ENCODE data around the gene TOM1.
A peak's percentile ranks its signal among the peaks of the same experiment; 100 is the strongest.

TOM1 gene

DNA sequence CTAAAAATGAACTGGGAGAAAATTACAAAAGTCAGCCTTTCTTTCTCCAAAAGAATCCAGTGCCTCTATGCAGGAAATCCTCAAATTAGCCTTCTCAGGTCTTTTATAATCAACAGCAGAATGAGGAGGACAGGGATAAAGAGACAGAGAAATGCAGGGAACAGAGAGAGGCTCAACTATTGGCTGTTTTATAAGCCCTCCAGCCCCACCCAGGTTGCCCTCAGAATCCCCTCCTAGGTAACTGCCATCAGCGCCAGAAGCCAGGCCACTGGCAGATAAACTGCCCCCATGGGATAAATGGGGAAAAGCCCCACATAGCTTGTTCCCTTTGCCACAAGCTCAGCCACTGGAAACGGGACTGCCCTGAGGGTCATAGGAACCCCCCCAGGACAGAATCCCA is 70.3 kb downstream of the TOM1 start:
- no peak for DNase-seq (ENCODE audit: low spot score)

DNA sequence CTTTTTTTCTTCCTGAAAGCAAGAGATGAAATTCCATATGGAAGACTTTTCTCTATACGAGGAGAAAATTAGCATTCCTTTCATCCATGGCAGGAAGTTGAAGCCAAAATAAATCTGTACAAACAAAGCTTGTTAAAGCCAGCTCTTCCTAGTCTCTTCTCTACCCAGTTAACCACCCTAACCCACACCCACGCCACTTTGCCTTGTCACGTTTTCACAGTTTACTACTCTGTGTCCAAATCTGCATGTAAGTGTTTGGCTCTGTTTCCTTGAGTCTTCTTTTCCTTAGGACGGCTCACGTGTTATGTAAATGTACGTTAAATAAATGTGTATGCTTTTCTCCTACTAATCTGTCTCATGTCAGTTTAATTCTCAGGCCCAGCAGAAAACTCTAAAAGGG is 74.1 kb downstream of the TOM1 start:
- no peak for DNase-seq (ENCODE audit: low spot score)

DNA sequence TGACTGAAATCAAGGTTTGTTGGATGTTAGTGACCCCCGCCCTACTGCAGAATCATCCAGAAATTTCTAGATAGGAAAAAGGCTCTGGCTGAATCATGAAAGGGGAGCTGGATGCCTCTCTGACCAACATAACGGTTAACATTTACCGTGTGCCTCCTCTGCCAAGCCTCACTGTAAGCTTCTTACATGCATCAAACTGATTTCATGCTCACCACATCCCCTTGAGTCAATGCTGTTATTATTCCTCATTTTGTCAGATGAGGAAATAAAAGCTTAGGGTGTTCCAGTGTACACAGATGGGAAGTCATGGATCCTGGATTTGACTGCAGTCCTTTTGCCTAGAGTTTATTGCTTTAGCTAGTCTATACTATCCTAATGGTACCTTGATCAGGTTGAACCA is 75.3 kb downstream of the TOM1 start:
- DNase-seq (ENCODE audit: low spot score), result no peak

DNA sequence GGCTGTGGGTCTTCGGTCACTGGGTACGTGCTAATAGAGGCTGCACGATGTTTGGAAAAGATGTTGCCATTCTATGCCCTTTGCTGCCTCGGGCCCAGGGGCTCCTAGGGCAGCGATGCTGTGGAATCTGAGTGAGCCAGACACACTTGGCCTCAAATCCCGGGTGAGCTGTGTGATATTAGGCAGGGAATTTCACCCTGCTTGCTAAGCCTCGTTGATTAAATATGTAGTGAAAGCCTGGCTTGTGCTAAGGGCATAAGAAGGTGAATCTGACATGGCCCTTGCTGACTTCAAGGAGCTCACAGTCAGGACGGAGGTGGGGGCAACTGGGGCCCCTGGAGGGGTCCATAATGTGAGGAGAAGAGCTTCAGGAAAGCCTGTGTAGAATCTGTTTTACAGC is 75.8 kb downstream of the TOM1 start:
- no peak for DNase-seq (ENCODE audit: low spot score)

DNA sequence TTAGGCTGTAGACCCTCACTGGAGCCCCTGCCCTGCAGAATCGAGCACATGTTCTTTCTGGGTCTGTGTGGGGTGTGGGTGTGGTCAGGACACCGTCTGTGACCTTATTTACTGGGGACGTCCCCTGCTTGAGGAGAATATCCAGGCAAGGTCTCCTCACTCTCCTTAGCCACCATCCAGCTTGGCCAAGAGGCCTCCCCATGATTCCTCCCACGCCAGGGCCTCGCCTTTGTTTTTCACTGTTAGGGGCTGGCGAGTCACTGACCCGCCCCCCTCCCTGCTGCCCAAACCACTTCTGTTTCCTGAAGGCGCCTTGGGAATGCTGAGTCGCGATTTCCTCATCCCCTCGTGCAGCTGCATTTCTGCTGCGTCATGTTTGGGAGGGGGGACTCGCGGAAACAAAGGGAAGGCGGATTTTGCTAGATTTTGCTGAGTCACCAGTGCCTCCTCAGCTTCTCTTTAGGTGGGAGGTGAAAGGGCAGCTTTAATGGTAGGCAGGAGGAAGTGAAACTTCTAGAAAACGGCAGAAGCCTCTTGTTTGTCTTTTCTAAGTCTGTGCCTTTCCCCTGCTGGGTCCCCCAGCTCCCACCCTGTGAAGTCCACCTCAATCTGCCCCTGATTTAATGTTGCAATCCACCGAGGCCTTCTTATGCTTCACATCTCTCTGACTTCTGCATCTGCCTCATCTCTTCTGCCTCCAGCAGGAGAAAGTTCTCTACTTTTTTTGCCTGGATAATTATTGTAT is 77.2 kb downstream of the TOM1 start:
- DNase-seq (ENCODE audit: low spot score), result peak; percentile 73

DNA sequence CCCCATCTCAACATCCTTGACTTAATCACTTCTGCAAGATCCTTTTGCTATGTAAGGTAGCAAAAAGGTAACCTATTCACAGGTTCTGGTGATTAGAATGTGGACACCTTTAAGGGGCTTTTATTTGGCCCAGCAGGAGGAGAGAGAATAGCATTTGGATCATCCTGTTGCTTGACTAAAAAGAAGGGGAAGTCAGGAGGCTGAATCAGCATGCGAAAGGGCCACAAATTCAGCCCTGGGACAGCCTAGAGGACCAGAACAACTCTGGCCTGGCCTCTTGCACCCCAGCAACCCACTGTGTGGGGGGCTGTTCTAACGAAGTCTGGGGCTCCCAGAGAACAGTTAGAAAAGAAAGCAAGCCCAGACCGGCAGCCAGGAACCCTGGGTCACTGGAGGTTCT is 78.0 kb downstream of the TOM1 start:
- DNase-seq (ENCODE audit: low spot score), result no peak

DNA sequence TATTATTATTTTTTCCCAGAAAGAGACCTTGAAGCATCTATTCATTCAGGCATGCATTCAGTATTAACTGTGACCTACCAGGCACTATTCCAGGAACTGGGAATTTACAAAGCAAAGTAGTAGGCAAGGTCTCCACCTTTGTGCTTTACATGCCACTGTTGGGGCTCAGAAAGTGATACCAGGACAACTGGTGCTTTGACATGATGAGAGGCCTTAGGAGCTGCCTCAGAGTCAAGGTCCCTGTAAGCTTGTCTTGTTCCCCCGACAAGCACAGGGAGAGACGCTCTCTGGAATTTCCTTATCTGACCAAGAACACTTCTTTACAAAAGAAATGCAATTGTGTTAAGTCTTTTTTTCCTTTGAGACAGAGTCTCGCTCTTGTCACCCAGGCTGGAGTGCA is 78.9 kb downstream of the TOM1 start:
- no peak for DNase-seq (ENCODE audit: low spot score)

DNA sequence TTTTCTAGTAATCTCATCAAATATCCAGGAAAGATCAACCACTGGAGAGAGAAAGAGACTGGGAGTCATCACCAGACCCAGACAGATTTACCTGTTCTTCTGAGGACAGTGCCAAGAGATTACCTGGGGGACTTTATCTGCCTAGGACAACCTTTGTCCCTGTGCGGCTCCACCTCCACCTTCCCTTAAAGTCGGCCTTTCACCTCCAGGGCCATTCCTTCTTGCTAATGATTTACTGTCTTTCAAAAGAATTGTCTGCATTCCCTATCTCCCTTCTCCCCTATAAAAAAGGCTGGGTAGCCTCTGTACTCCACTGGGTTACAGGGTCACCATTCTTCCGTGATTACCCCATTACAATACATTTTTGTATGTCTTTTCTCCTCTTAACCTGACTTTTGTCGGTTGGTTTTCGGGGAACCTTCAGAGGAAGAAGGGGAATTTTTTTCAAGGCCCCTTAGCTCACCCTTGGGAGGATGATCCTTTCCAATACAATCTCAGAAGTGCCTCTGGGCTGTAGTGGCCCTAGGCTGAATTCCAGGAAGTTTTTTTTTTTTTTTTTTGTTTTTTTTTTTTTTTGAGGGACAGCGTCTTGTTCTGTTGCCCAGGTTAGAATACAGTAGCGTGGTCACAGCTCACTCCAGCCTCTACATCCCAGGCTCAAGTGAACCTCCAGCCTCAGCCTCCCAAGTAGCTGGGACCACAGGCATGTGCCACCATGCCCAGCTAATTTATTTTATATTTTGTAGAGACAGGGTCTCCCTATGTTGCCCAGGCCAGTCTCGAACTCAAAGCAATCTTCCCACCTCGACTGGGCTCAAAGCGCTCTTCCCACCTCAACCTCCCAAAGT is 79.7 kb downstream of the TOM1 start:
- no peak for DNase-seq (ENCODE audit: low spot score)

DNA sequence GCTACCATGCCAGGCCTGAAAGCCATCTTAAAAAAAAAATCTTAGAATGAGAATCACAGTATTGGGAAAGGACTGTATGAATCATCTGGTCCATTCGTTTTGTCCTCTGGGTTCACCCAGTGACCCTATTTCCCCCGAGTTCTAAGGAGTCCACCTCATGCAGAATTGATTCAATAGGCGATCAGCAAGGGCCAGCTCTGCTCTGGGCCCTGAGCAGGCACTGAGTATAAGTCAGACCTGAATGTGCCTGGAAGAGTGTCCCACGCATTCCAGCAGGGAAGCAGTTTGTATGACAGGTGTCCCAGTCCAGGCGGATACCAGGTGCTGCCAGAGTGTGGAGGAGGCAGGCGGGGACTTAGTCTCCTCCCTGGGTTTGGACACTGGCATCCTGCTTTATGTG is 80.3 kb downstream of the TOM1 start:
- DNase-seq (ENCODE audit: low spot score), result no peak

DNA sequence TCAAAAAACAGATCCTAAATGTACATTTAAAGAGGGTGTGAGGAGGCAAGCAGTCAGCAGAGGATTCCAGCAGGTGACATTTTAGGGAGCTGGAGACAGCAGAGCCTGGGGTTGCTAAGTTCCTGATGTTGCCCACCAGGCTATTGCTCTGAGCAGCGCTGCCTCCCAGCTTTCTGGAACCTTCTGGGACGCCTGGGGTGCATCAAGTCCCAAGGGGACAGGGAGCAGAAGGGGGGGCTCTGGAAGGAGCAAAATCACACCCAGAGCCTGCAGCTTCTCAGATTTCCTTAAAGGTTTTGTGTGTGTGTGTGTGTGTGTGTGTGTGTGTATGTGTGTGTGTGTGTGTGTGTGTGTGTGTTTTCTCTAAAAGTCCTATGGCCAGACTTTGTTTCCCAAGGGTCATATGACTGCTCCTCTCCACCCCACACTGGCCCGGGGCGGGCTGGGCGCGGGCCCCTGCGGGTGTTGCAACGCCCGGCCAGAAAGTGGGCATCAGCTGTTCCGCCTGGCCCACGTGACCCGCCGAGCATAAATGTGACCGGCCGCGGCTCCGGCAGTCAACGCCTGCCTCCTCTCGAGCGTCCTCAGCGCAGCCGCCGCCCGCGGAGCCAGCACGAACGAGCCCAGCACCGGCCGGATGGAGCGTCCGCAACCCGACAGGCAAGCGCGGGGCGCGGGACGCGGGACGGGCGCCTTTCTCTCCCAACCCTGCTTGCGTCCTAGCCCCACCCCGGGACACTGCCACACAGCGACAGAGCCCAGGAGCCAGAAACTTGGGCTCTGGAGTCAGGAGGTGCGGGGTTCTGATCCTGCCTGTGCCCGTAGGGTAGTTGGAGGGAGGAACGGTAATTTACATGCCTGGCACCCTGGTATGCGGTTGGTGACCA is 81.1 kb downstream of the TOM1 start, which contains the start of gene HMOX1:
Gene HMOX1 (plus strand): TSS at position 560 of the 887 bp plus-strand sequence. CDS start 78 bp downstream, at position 638.
- DNase-seq (ENCODE audit: low spot score), result peak; percentile 64

DNA sequence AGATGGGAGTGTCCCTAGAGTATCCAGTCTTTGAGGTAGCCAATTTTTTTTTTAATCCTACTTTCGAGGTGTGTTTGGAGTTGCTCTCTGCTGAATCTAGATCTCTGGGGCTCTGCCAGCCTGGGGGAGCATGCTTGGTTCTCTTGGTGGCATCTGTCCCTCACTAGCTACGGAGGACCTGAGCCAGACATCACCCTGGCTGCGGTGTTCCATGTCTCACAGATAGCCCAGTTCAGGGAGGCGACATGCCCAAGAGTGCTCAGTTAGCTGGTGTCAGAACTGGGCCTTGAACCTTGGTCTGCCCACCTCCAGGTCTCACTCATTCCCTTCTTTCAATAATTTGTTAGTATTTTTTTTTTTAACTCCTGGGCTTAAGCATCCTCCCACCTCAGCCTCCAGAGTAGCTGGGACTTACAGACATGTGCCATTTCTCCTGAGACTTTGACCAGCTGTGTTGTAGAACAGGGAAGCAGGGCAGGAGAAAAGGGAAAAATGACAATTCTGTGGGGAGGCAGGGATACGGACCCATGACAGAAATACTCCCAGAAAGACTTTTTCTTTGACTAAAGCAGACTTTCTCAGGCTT is 81.8 kb downstream of the TOM1 start:
- no peak for DNase-seq (ENCODE audit: low spot score)

DNA sequence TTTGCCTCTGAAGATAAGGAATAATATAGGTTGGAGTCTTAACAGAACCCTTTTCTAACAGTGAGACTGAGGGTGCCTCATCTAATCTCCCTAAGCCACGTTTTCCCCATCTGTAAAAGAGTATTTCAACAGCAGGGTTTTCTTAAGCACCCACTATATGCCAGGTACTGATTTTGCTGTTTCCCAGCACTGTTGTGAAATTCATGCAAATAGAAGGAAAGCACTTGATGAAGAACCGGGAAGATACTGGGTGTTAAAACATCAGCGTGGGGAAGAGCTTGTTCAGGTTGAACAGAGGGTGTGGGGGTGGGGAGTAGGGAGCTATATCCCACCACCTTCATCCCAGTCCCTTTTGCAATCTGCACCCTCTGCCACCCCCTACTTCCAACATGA is 84.0 kb downstream of the TOM1 start:
- DNase-seq (ENCODE audit: low spot score), result no peak

DNA sequence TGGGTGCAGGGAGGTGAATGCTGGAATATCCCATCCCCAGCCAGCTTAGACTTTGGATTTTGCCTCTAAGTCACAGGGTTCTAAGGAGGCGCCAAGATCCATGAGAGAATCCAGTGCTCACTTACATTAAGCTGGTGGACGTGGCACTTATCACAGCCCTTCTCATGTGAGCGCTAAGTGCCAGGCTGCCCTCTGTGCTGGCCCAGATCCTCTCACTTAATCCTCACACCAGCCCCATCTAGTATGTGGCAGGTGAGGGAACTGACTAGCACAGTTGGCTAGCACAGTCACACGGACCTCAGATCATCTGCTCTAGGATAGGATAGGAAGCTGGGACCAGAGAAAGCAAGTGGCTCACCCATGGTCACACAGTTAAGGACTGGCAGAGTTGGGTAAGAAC is 84.8 kb downstream of the TOM1 start:
- no peak for DNase-seq (ENCODE audit: low spot score)

DNA sequence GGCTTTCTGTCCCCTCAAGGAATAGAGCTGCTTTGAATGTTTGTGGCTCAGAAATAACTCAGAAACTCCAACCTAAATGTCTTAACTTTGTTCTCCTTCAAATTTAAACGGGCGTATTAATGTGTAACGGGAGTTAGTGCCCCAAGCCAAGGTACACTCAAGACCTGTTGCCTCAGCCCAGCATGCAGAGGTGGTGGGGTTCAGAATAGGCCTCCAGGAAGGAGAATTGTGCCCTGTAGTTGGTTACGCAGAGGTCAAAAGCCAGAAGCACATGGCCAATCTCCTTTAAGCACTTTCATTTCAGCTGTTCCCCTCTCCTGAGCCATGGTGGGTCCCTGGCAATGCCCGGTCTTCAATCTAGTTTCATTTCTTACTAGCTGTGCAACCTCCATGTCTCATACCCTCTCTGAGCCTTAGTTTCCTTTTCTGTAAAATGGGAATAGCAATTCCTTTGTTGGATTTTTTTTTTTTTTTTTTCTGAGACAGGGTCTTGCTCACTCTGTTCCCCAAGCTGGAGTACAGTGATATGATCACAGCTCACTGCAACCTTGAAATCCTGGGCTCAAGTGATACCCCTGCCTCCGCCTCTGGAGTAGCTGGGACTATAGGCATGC is 85.4 kb downstream of the TOM1 start:
- no peak for DNase-seq (ENCODE audit: low spot score)

DNA sequence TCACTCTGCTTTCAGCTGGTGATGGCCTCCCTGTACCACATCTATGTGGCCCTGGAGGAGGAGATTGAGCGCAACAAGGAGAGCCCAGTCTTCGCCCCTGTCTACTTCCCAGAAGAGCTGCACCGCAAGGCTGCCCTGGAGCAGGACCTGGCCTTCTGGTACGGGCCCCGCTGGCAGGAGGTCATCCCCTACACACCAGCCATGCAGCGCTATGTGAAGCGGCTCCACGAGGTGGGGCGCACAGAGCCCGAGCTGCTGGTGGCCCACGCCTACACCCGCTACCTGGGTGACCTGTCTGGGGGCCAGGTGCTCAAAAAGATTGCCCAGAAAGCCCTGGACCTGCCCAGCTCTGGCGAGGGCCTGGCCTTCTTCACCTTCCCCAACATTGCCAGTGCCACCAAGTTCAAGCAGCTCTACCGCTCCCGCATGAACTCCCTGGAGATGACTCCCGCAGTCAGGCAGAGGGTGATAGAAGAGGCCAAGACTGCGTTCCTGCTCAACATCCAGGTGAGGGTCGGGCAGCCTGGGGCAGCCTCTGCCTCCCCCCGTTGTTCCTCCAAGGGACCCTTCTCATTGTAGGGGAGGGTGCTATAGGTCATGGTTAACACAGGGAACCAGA is 87.1 kb downstream of the TOM1 start:
- DNase-seq (ENCODE audit: low spot score), result no peak

DNA sequence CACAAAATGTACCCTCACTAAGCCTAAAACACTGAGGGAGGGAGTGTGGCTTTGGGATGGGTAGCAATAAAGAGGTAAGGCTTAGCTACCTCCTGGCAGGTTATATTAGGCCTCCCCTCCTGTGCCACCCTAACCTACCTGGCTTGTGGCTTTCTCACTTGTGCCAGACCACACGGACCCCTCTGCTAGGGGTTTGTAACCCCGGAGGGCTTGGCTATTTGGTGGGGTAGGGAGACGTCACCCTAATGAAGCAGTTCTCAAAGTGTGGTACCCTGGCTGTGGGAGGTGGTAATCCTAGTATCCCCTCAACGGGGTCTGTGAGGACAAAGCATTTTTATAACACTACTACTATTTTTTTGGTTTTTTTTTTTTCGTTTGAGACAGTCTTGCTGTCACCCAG is 91.2 kb downstream of the TOM1 start:
- DNase-seq (ENCODE audit: low spot score), result no peak

DNA sequence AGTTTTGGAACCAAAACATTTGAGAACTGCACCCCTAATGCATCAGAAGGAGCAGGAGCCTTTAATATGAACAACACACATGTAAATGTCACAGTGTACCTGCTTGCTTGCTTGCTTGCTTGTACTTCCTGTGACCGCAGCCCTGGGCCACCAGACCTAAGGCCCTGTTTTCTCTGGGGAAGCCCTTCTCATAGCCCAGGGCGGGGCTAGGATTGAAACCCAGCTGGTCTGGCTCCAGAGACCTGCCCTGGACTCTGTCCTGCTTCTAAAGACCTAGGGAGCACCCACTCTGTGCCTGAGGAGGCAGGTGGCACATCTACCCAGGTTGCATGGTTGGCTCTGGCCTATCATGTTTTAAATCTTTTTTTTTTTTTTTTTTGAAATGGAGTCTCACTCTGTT is 92.7 kb downstream of the TOM1 start:
- DNase-seq (ENCODE audit: low spot score), result no peak

DNA sequence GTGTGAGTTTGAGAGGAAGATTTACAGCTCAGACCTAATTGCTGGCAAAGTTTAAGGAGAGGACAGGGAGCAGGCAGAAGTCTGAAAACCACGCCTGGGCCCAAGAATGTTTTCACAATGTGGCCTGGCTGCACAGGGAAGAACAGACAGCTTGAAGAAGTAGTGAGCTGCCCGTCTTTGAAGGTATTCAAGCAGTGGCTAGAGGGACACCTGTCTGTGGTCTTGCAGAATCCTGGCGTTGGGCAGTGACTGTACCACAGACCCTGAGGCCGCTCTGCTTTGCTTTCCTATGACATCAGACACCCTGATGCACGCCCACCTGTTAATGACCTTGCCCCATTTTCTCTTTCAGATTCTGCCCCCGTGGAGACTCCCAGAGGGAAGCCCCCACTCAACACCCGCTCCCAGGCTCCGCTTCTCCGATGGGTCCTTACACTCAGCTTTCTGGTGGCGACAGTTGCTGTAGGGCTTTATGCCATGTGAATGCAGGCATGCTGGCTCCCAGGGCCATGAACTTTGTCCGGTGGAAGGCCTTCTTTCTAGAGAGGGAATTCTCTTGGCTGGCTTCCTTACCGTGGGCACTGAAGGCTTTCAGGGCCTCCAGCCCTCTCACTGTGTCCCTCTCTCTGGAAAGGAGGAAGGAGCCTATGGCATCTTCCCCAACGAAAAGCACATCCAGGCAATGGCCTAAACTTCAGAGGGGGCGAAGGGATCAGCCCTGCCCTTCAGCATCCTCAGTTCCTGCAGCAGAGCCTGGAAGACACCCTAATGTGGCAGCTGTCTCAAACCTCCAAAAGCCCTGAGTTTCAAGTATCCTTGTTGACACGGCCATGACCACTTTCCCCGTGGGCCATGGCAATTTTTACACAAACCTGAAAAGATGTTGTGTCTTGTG is 93.7 kb downstream of the TOM1 start:
- no peak for DNase-seq (ENCODE audit: low spot score)

DNA sequence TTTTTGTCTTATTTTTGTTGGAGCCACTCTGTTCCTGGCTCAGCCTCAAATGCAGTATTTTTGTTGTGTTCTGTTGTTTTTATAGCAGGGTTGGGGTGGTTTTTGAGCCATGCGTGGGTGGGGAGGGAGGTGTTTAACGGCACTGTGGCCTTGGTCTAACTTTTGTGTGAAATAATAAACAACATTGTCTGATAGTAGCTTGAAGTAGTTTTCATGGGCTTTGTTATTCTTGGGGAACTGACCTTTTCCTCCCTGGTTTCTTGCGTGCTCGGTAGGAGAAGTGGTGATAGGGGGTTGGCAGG is 94.3 kb downstream of the TOM1 start:
- DNase-seq (ENCODE audit: low spot score), result no peak

DNA sequence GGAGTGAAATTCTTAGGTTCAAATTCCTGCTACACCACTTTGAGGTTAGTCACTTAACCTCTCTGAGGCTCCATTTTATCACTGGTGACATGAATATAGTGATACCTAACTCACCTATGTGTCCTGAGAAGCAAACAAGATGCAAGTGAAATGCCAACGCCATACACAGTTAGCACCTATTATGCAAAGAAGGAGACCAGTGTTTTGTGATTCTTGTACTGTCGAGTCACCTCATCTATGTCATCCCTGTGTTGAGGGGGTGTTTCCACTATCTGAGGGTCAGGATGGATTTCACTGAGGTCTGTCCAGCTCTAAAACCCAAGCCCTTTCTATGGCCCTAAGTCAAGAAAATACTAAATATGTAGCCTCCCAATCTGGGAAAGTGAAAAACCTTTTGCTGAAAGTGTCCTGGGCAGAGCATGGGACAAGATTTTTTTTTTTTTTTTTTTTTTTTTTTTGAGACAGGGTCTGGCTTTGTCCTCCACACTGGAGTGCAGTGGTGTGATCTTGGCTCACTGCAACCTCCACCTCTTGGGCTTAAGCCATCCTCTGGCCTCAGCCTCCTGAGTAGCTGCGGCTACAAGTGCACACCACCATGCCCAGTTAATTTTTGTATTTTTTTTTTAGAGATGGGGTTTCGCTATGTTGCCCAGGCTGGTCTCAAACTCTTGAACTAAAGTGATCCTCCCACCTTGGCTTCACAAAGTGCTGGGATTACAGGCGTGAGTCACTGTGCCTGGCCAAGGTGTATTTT is 95.3 kb downstream of the TOM1 start:
- no peak for DNase-seq (ENCODE audit: low spot score)
